ENCODE measurements around the gene SLC2A1. TPM values are rescaled to one million over a fixed set of nuclear protein-coding genes. Genes with fewer than 3 reads are reported as not detected.
A peak's percentile ranks its signal among the peaks of the same experiment; 100 is the strongest.
"Not testable (repeated sequence)": the region's sequence is repeated elsewhere in the genome, so short reads cannot be mapped to it uniquely, and the experiment has no call there.

The SLC2A1 gene
- total RNA-seq, 1 experiment from 2014 or later, result 549 TPM

- in situ Hi-C loops (cut with HindIII; ENCODE audit: low pct_unique_long_range_greater_than_20kb, low sequenced_read_pairs), result no loop called here
- DNase-seq (ENCODE audit: low read depth), result peak; percentile 2
These were observed 32.3 kb downstream of the SLC2A1 start for GRCh38 chr1:42926235-42926878.

GRCh38 chr1:42924851-42925760, 33.6 kb downstream of the SLC2A1 start:
- DNase-seq (ENCODE audit: low read depth), result peak; percentile 45
- in situ Hi-C loops (cut with HindIII; ENCODE audit: low pct_unique_long_range_greater_than_20kb, low sequenced_read_pairs), result no loop called here

GRCh38 chr1:42924082-42924850, 34.4 kb downstream of the SLC2A1 start:
- in situ Hi-C loops (cut with HindIII; ENCODE audit: low pct_unique_long_range_greater_than_20kb, low sequenced_read_pairs), result no loop called here
- peak; percentile 92 for DNase-seq (ENCODE audit: low read depth)

- no peak for DNase-seq (ENCODE audit: low read depth)
- in situ Hi-C loops (cut with HindIII; ENCODE audit: low pct_unique_long_range_greater_than_20kb, low sequenced_read_pairs), result no loop called here
These were observed 35.1 kb downstream of the SLC2A1 start for GRCh38 chr1:42923367-42924081.

GRCh38 chr1:42922687-42923366, 35.8 kb downstream of the SLC2A1 start:
- in situ Hi-C loops (cut with HindIII; ENCODE audit: low pct_unique_long_range_greater_than_20kb, low sequenced_read_pairs), result no loop called here
- peak; percentile 67 for DNase-seq (ENCODE audit: low read depth)

GRCh38 chr1:42921769-42922168, 36.9 kb downstream of the SLC2A1 start:
- in situ Hi-C loops (cut with HindIII; ENCODE audit: low pct_unique_long_range_greater_than_20kb, low sequenced_read_pairs), result no loop called here
- no peak for DNase-seq (ENCODE audit: low read depth)

- DNase-seq (ENCODE audit: low read depth); in situ Hi-C loops (cut with HindIII; ENCODE audit: low pct_unique_long_range_greater_than_20kb, low sequenced_read_pairs): not testable (repeated sequence)
These were observed 39.0 kb downstream of the SLC2A1 start for GRCh38 chr1:42919651-42920050.

- in situ Hi-C loops (cut with HindIII; ENCODE audit: low pct_unique_long_range_greater_than_20kb, low sequenced_read_pairs), result no loop called here
- no peak for DNase-seq (ENCODE audit: low read depth)
These were observed 41.5 kb downstream of the SLC2A1 start for GRCh38 chr1:42917241-42917495.

- in situ Hi-C loops (cut with HindIII; ENCODE audit: low pct_unique_long_range_greater_than_20kb, low sequenced_read_pairs), result no loop called here
- no peak for DNase-seq (ENCODE audit: low read depth)
These were observed 43.2 kb downstream of the SLC2A1 start for GRCh38 chr1:42915456-42915855.

GRCh38 chr1:42914092-42914627, 44.5 kb downstream of the SLC2A1 start:
- in situ Hi-C loops (cut with HindIII; ENCODE audit: low pct_unique_long_range_greater_than_20kb, low sequenced_read_pairs), result no loop called here
- DNase-seq (ENCODE audit: low read depth), result no peak

- DNase-seq (ENCODE audit: low read depth), result peak; percentile 39
- in situ Hi-C loops (cut with HindIII; ENCODE audit: low pct_unique_long_range_greater_than_20kb, low sequenced_read_pairs), result no loop called here
These were observed 45.1 kb downstream of the SLC2A1 start for GRCh38 chr1:42913426-42914091.

GRCh38 chr1:42910985-42911384, 47.7 kb downstream of the SLC2A1 start:
- no peak for DNase-seq (ENCODE audit: low read depth)
- in situ Hi-C loops (cut with HindIII; ENCODE audit: low pct_unique_long_range_greater_than_20kb, low sequenced_read_pairs), result no loop called here

GRCh38 chr1:42908046-42908445, 50.6 kb downstream of the SLC2A1 start:
- DNase-seq (ENCODE audit: low read depth), result no peak
- in situ Hi-C loops (cut with HindIII; ENCODE audit: low pct_unique_long_range_greater_than_20kb, low sequenced_read_pairs), result no loop called here

- no peak for DNase-seq (ENCODE audit: low read depth)
- in situ Hi-C loops (cut with HindIII; ENCODE audit: low pct_unique_long_range_greater_than_20kb, low sequenced_read_pairs), result no loop called here
These were observed 54.2 kb downstream of the SLC2A1 start for GRCh38 chr1:42904434-42904833.

- in situ Hi-C loops (cut with HindIII; ENCODE audit: low pct_unique_long_range_greater_than_20kb, low sequenced_read_pairs); DNase-seq (ENCODE audit: low read depth): not testable (repeated sequence)
These were observed 58.7 kb downstream of the SLC2A1 start for GRCh38 chr1:42899960-42900359.

GRCh38 chr1:42891465-42892138, 67.1 kb downstream of the SLC2A1 start:
- DNase-seq (ENCODE audit: low read depth), result no peak
- in situ Hi-C loops (cut with HindIII; ENCODE audit: low pct_unique_long_range_greater_than_20kb, low sequenced_read_pairs), result no loop called here

- in situ Hi-C loops (cut with HindIII; ENCODE audit: low pct_unique_long_range_greater_than_20kb, low sequenced_read_pairs), result no loop called here
- no peak for DNase-seq (ENCODE audit: low read depth)
These were observed 69.4 kb downstream of the SLC2A1 start for GRCh38 chr1:42889264-42889663.
